Activated naive CD8-positive, alpha-beta T cell treated with anti-CD3 and anti-CD28 coated beads, Interleukin-2, amount 10 ng/mL, durations not matched to agents 7 days and 5 days (primary cell): ENCODE measurements around the gene HAO2. TPM values are rescaled to one million over a fixed set of nuclear protein-coding genes. Genes with fewer than 3 reads are reported as not detected.

ENCODE experiments used
- ATAC-seq: fragments of 150-1000 bp; cut with Tn5 transposase; one replicate; pipeline ENCODE4 v1.10.0; 2021; ENCODE audit warnings: low read depth, moderate library complexity
- POLR2A ChIA-PET: fragments of 350-600 bp; sonication (Branson Sonifier 250); formaldehyde crosslinking; loops from one replicate; lab custom pipeline; 2021; ENCODE audit warnings: antibody characterized with exemption; lab: Charles Lee
- DNase-seq: peaks from one replicate; pipeline ENCODE4 v3.0.0; 2021
- H3K27ac Mint-ChIP-seq: one replicate; pipeline ENCODE4 v1.8.0; 2022; ENCODE audit warnings: mild to moderate bottlenecking, mixed read lengths
- H3K27me3 Mint-ChIP-seq: one replicate; pipeline ENCODE4 v1.8.0; 2022; ENCODE audit warnings: mild to moderate bottlenecking, moderate library complexity, mixed read lengths
- H3K36me3 Mint-ChIP-seq: one replicate; pipeline ENCODE4 v1.8.0; 2021; ENCODE audit warnings: mild to moderate bottlenecking, mixed read lengths
- H3K4me1 Mint-ChIP-seq: one replicate; pipeline ENCODE4 v1.8.0; 2021; ENCODE audit warnings: mixed read lengths
- H3K4me3 Mint-ChIP-seq: one replicate; pipeline ENCODE4 v1.8.0; 2022; ENCODE audit warnings: mild to moderate bottlenecking, moderate library complexity, mixed read lengths
- H3K9me3 Mint-ChIP-seq: one replicate; pipeline ENCODE4 v1.8.0; 2021; ENCODE audit warnings: mixed read lengths
- total RNA-seq, 2 experiments: library from RNA; stranded (reverse); gene quantifications; one replicate each; pipeline ENCODE4 v1.2.3, GENCODE V29; 2021

Gene HAO2
- total RNA-seq, 2 experiments from 2014 or later: not detected

- ATAC-seq (no peak), DNase-seq (no peak)
- Mint-ChIP-seq H3K27ac (no peak overlapping the region), H3K4me1 (no peaks in the 10 kb centered on the region), H3K27me3 (peaks cover 13% of the 10 kb centered on the region), H3K4me3 (no peak overlapping the region), H3K36me3 (no peaks in the 10 kb centered on the region), H3K9me3 (peaks cover 2% of the 10 kb centered on the region)
- POLR2A ChIA-PET: no interaction called here
Measured at GRCh38 chr1:119404736-119405135, 36.2 kb downstream of the HAO2 start.

- peaks cover 2% of the 10 kb centered on the region for H3K9me3 Mint-ChIP-seq
- POLR2A ChIA-PET: no interaction called here
- H3K36me3 Mint-ChIP-seq: no peaks in the 10 kb centered on the region
- no peak overlapping the region for H3K27ac Mint-ChIP-seq
- no peak for ATAC-seq
- peaks cover 4% of the 10 kb centered on the region for H3K27me3 Mint-ChIP-seq
- H3K4me1 Mint-ChIP-seq: no peaks in the 10 kb centered on the region
- H3K4me3 Mint-ChIP-seq: no peak overlapping the region
- no peak for DNase-seq
Measured at GRCh38 chr1:119409731-119410130, 41.1 kb downstream of the HAO2 start.

- Mint-ChIP-seq H3K36me3 (no peaks in the 10 kb centered on the region), H3K4me3 (no peak overlapping the region), H3K9me3 (peaks cover 2% of the 10 kb centered on the region), H3K4me1 (no peaks in the 10 kb centered on the region), H3K27me3 (no peaks in the 10 kb centered on the region), H3K27ac (no peak overlapping the region)
- POLR2A ChIA-PET: no interaction called here
- DNase-seq: no peak
- no peak for ATAC-seq
Measured at GRCh38 chr1:119410961-119411360, 42.4 kb downstream of the HAO2 start.

- POLR2A ChIA-PET: no interaction called here
- H3K27ac Mint-ChIP-seq: no peak within 1 kb of the TSS
- no peak within 1 kb of the TSS for H3K4me3 Mint-ChIP-seq
Measured at GRCh38 chr1:119414950-119415349, 46.4 kb downstream of the HAO2 start, which contains the start of gene HSD3B2. Gene HSD3B2, plus strand, starts transcription at chr1:119415150. Its CDS starts 270 bp downstream, at chr1:119415420.

GRCh38 chr1:119416006-119416640, 47.5 kb downstream of the HAO2 start:
- no peaks in the 10 kb centered on the region for H3K9me3 Mint-ChIP-seq
- peaks cover 2% of the 10 kb centered on the region for H3K27me3 Mint-ChIP-seq
- H3K4me3 Mint-ChIP-seq: no peak overlapping the region
- no peak for ATAC-seq
- H3K27ac Mint-ChIP-seq: no peak overlapping the region
- DNase-seq: no peak
- no peaks in the 10 kb centered on the region for H3K36me3 Mint-ChIP-seq
- POLR2A ChIA-PET: no interaction called here
- no peaks in the 10 kb centered on the region for H3K4me1 Mint-ChIP-seq

More at GRCh38 chr1:119414950-119415349, 46.4 kb downstream of the HAO2 start, which contains the start of gene HSD3B2:
- Mint-ChIP-seq H3K9me3 (no peaks in the 10 kb centered on the region), H3K36me3 (no peaks in the 10 kb centered on the region), H3K4me1 (no peaks in the 10 kb centered on the region), H3K27me3 (peaks cover 2% of the 10 kb centered on the region)
- ATAC-seq: no peak
- no peak for DNase-seq

- DNase-seq (no peak), ATAC-seq (no peak)
- H3K4me3 Mint-ChIP-seq: no peak overlapping the region
- no peaks in the 10 kb centered on the region for H3K9me3 Mint-ChIP-seq
- H3K27me3 Mint-ChIP-seq: peaks cover 2% of the 10 kb centered on the region
- no peaks in the 10 kb centered on the region for H3K4me1 Mint-ChIP-seq
- POLR2A ChIA-PET: interaction anchor here (0.6 kb wide), 1 partner anchor 107 kb away, joined by 3 read pairs; no protein-coding TSS in a partner anchor
- no peak overlapping the region for H3K27ac Mint-ChIP-seq
- no peaks in the 10 kb centered on the region for H3K36me3 Mint-ChIP-seq
Measured at GRCh38 chr1:119419109-119419508, 50.5 kb downstream of the HAO2 start.

GRCh38 chr1:119420638-119421037, 52.1 kb downstream of the HAO2 start:
- Mint-ChIP-seq H3K4me3 (no peak overlapping the region), H3K27me3 (peaks cover 2% of the 10 kb centered on the region), H3K27ac (no peak overlapping the region), H3K4me1 (no peaks in the 10 kb centered on the region), H3K36me3 (no peaks in the 10 kb centered on the region), H3K9me3 (no peaks in the 10 kb centered on the region)
- no peak for ATAC-seq
- DNase-seq: no peak
- POLR2A ChIA-PET: no interaction called here

GRCh38 chr1:119422631-119423030, 54.0 kb downstream of the HAO2 start:
- ATAC-seq (no peak), DNase-seq (no peak)
- no peaks in the 10 kb centered on the region for H3K9me3 Mint-ChIP-seq
- no peaks in the 10 kb centered on the region for H3K4me1 Mint-ChIP-seq
- H3K27me3 Mint-ChIP-seq: peaks cover 2% of the 10 kb centered on the region
- no peak overlapping the region for H3K27ac Mint-ChIP-seq
- no peaks in the 10 kb centered on the region for H3K36me3 Mint-ChIP-seq
- no peak overlapping the region for H3K4me3 Mint-ChIP-seq
- POLR2A ChIA-PET: no interaction called here

- DNase-seq (no peak), ATAC-seq (no peak)
- no peaks in the 10 kb centered on the region for H3K4me1 Mint-ChIP-seq
- H3K36me3 Mint-ChIP-seq: no peaks in the 10 kb centered on the region
- no peak overlapping the region for H3K4me3 Mint-ChIP-seq
- POLR2A ChIA-PET: no interaction called here
- H3K27me3 Mint-ChIP-seq: peaks cover 6% of the 10 kb centered on the region
- no peak overlapping the region for H3K27ac Mint-ChIP-seq
- no peaks in the 10 kb centered on the region for H3K9me3 Mint-ChIP-seq
Measured at GRCh38 chr1:119428991-119429390, 60.4 kb downstream of the HAO2 start.

GRCh38 chr1:119429687-119430086, 61.1 kb downstream of the HAO2 start:
- no peaks in the 10 kb centered on the region for H3K4me1 Mint-ChIP-seq
- no peak for DNase-seq
- H3K27ac Mint-ChIP-seq: no peak overlapping the region
- H3K36me3 Mint-ChIP-seq: no peaks in the 10 kb centered on the region
- ATAC-seq: no peak
- H3K27me3 Mint-ChIP-seq: peaks cover 6% of the 10 kb centered on the region
- H3K4me3 Mint-ChIP-seq: no peak overlapping the region
- H3K9me3 Mint-ChIP-seq: no peaks in the 10 kb centered on the region
- POLR2A ChIA-PET: no interaction called here

- POLR2A ChIA-PET: no interaction called here
Measured at GRCh38 chr1:119430486-119430885, 61.9 kb downstream of the HAO2 start.

GRCh38 chr1:119431836-119432235, 63.3 kb downstream of the HAO2 start:
- no peak for ATAC-seq
- POLR2A ChIA-PET: no interaction called here
- Mint-ChIP-seq H3K27me3 (peaks cover 6% of the 10 kb centered on the region), H3K4me1 (no peaks in the 10 kb centered on the region), H3K9me3 (no peaks in the 10 kb centered on the region), H3K36me3 (no peaks in the 10 kb centered on the region), H3K27ac (no peak overlapping the region), H3K4me3 (no peak overlapping the region)
- no peak for DNase-seq

More at GRCh38 chr1:119430486-119430885, 61.9 kb downstream of the HAO2 start:
- no peaks in the 10 kb centered on the region for H3K9me3 Mint-ChIP-seq
- no peak overlapping the region for H3K27ac Mint-ChIP-seq
- no peak overlapping the region for H3K4me3 Mint-ChIP-seq
- DNase-seq: no peak
- no peaks in the 10 kb centered on the region for H3K36me3 Mint-ChIP-seq
- peaks cover 6% of the 10 kb centered on the region for H3K27me3 Mint-ChIP-seq
- H3K4me1 Mint-ChIP-seq: no peaks in the 10 kb centered on the region
- ATAC-seq: no peak

- H3K36me3 Mint-ChIP-seq: no peaks in the 10 kb centered on the region
- H3K9me3 Mint-ChIP-seq: no peaks in the 10 kb centered on the region
- no peak overlapping the region for H3K27ac Mint-ChIP-seq
- H3K4me3 Mint-ChIP-seq: no peak overlapping the region
- POLR2A ChIA-PET: no interaction called here
- DNase-seq (no peak), ATAC-seq (no peak)
- peaks cover 5% of the 10 kb centered on the region for H3K27me3 Mint-ChIP-seq
- no peaks in the 10 kb centered on the region for H3K4me1 Mint-ChIP-seq
Measured at GRCh38 chr1:119435052-119435451, 66.5 kb downstream of the HAO2 start.

- ATAC-seq (no peak), DNase-seq (no peak)
- H3K9me3 Mint-ChIP-seq: no peaks in the 10 kb centered on the region
- no peaks in the 10 kb centered on the region for H3K36me3 Mint-ChIP-seq
- H3K4me3 Mint-ChIP-seq: no peak overlapping the region
- no peak overlapping the region for H3K27ac Mint-ChIP-seq
- H3K4me1 Mint-ChIP-seq: no peaks in the 10 kb centered on the region
- peaks cover 2% of the 10 kb centered on the region for H3K27me3 Mint-ChIP-seq
- POLR2A ChIA-PET: no interaction called here
Measured at GRCh38 chr1:119438761-119439160, 70.2 kb downstream of the HAO2 start.
